HEK293 (cell line): ENCODE measurements around the gene TMEM98.

Experiments used
- CTCF ChIA-PET: fragments of 350-600 bp; formaldehyde crosslinking; extraction: SDS; loops from one replicate; lab custom pipeline; 2021; ENCODE audit warnings: antibody characterized with exemption; lab: Yijun Ruan, JAX
- POLR2A ChIA-PET: fragments of 300-600 bp; formaldehyde crosslinking; extraction: SDS; loops from one replicate; lab custom pipeline; 2020; ENCODE audit warnings: antibody characterized with exemption, inconsistent platforms; lab: Yijun Ruan, JAX
- H3K27ac ChIP-seq: fragments of 200-500 bp; sonication (Bioruptor generic); 2 replicates; pipeline ENCODE4 v1.5.1; 2014; ENCODE audit warnings: low read depth, low read length, control low read depth, inconsistent platforms; ENCODE audit errors: extremely low read depth
- H3K36me3 ChIP-seq, 2 experiments: fragments of 200-500 bp in 1 of 2; sonication (Bioruptor generic) in 1 of 2; 1 replicate in 1 of 2; 2 replicates in 1 of 2; pipeline ENCODE4 v1.5.1; 2014 to 2017; ENCODE audit warnings: inconsistent platforms in 2 of 2, low read length in 2 of 2; ENCODE audit not compliant: control insufficient read depth in 2 of 2, insufficient read depth in 1 of 2
- H3K4me1 ChIP-seq: fragments of 200-500 bp; sonication (Bioruptor generic); 2 replicates; pipeline ENCODE4 v1.5.1; 2014; ENCODE audit warnings: mild to moderate bottlenecking, low read length, inconsistent platforms; ENCODE audit not compliant: control insufficient read depth, insufficient read depth
- H3K4me3 ChIP-seq: 2 replicates; pipeline ENCODE4 v1.5.1; 2011; ENCODE audit warnings: low read depth, mild to moderate bottlenecking, control low read depth, low read length, moderate library complexity
- H3K9me3 ChIP-seq: fragments of 200-500 bp; sonication (Bioruptor generic); 2 replicates; pipeline ENCODE4 v1.5.1; 2014; ENCODE audit warnings: low read depth, low read length, inconsistent platforms; ENCODE audit not compliant: control insufficient read depth, insufficient read depth
- ATF2 ChIP-seq: fragments of 450-650 bp; formaldehyde crosslinking; IDR thresholded peaks from 2 replicates; pipeline ENCODE4 v1.5.1; 2016; ENCODE audit warnings: missing biosample characterization, missing genetic modification characterization, low read depth
- GLIS1 ChIP-seq: fragments of 450-650 bp; formaldehyde crosslinking; IDR thresholded peaks from 2 replicates; pipeline ENCODE4 v1.5.1; 2016; ENCODE audit warnings: missing biosample characterization, missing genetic modification characterization
- OVOL3 ChIP-seq: fragments of 450-650 bp; formaldehyde crosslinking; IDR thresholded peaks from 2 replicates; pipeline ENCODE4 v1.5.1; 2016; ENCODE audit warnings: missing biosample characterization, missing genetic modification characterization
- YY2 ChIP-seq: fragments of 450-650 bp; formaldehyde crosslinking; IDR thresholded peaks from 2 replicates; pipeline ENCODE4 v1.5.1; 2016; ENCODE audit warnings: missing biosample characterization, missing genetic modification characterization
- ZBTB20 ChIP-seq: fragments of 450-650 bp; formaldehyde crosslinking; IDR thresholded peaks from 2 replicates; pipeline ENCODE4 v1.5.1; 2016; ENCODE audit warnings: missing biosample characterization, missing genetic modification characterization
- ZBTB48 ChIP-seq: fragments of 450-650 bp; formaldehyde crosslinking; IDR thresholded peaks from 2 replicates; pipeline ENCODE4 v1.5.1; 2016; ENCODE audit warnings: missing biosample characterization, missing genetic modification characterization
- ZNF121 ChIP-seq: fragments of 450-650 bp; formaldehyde crosslinking; IDR thresholded peaks from 2 replicates; pipeline ENCODE4 v1.5.1; 2016; ENCODE audit warnings: missing biosample characterization, missing genetic modification characterization
- ZNF133 ChIP-seq: fragments of 450-650 bp; formaldehyde crosslinking; IDR thresholded peaks from 2 replicates; pipeline ENCODE4 v1.5.1; 2016; ENCODE audit warnings: missing biosample characterization, missing genetic modification characterization
- ZNF138 ChIP-seq: fragments of 450-650 bp; formaldehyde crosslinking; IDR thresholded peaks from 2 replicates; pipeline ENCODE4 v1.5.1; 2016; ENCODE audit warnings: missing biosample characterization, missing genetic modification characterization, borderline replicate concordance
- ZNF16 ChIP-seq: fragments of 450-650 bp; formaldehyde crosslinking; IDR thresholded peaks from 2 replicates; pipeline ENCODE4 v1.5.1; 2016; ENCODE audit warnings: low read depth, missing biosample characterization, missing genetic modification characterization
- ZNF202 ChIP-seq: fragments of 450-650 bp; formaldehyde crosslinking; IDR thresholded peaks from 2 replicates; pipeline ENCODE4 v1.5.1; 2016; ENCODE audit warnings: missing biosample characterization, missing genetic modification characterization, borderline replicate concordance
- ZNF266 ChIP-seq: fragments of 450-650 bp; formaldehyde crosslinking; IDR thresholded peaks from 2 replicates; pipeline ENCODE4 v1.5.1; 2016; ENCODE audit warnings: missing biosample characterization, missing genetic modification characterization, low read depth
- ZNF292 ChIP-seq: fragments of 450-650 bp; formaldehyde crosslinking; IDR thresholded peaks from 2 replicates; pipeline ENCODE4 v1.5.1; 2016; ENCODE audit warnings: low read depth, missing biosample characterization, missing genetic modification characterization, borderline replicate concordance
- ZNF404 ChIP-seq: fragments of 450-650 bp; formaldehyde crosslinking; IDR thresholded peaks from 2 replicates; pipeline ENCODE4 v1.5.1; 2017; ENCODE audit warnings: missing biosample characterization, missing genetic modification characterization
- ZNF488 ChIP-seq: fragments of 450-650 bp; formaldehyde crosslinking; IDR thresholded peaks from 2 replicates; pipeline ENCODE4 v1.5.1; 2016; ENCODE audit warnings: missing biosample characterization, missing genetic modification characterization
- ZNF600 ChIP-seq: fragments of 450-650 bp; formaldehyde crosslinking; IDR thresholded peaks from 2 replicates; pipeline ENCODE4 v1.5.1; 2016; ENCODE audit warnings: missing biosample characterization, missing genetic modification characterization
- ZNF610 ChIP-seq: fragments of 450-650 bp; formaldehyde crosslinking; IDR thresholded peaks from 2 replicates; pipeline ENCODE4 v1.5.1; 2016; ENCODE audit warnings: missing biosample characterization, missing genetic modification characterization, borderline replicate concordance
- ZNF654 ChIP-seq: fragments of 450-650 bp; formaldehyde crosslinking; IDR thresholded peaks from 2 replicates; pipeline ENCODE4 v1.5.1; 2016; ENCODE audit warnings: low read depth, missing biosample characterization, missing genetic modification characterization
- ZNF660 ChIP-seq: fragments of 450-650 bp; IDR thresholded peaks from 2 replicates; pipeline ENCODE4 v1.5.1; 2018; ENCODE audit warnings: missing biosample characterization, mild to moderate bottlenecking, missing genetic modification characterization
- ZNF701 ChIP-seq: fragments of 450-650 bp; formaldehyde crosslinking; IDR thresholded peaks from 2 replicates; pipeline ENCODE4 v1.5.1; 2016; ENCODE audit warnings: missing biosample characterization, missing genetic modification characterization
- ZNF76 ChIP-seq: fragments of 450-650 bp; formaldehyde crosslinking; IDR thresholded peaks from 2 replicates; pipeline ENCODE4; 2016; ENCODE audit warnings: low read depth, missing biosample characterization, missing genetic modification characterization, borderline replicate concordance
- ZSCAN16 ChIP-seq: fragments of 450-650 bp; formaldehyde crosslinking; IDR thresholded peaks from 2 replicates; pipeline ENCODE4 v1.5.1; 2016; ENCODE audit warnings: missing biosample characterization, missing genetic modification characterization
- TF ChIP-seq, protein P1 (sequence below): fragments of 450-650 bp; formaldehyde crosslinking; IDR thresholded peaks from 2 replicates; pipeline ENCODE4 v1.5.1; 2016; ENCODE audit warnings: missing biosample characterization, missing genetic modification characterization, borderline replicate concordance

Gene TMEM98

GRCh38 chr17:32954477-32954876 lies 26.5 kb downstream of the TMEM98 start:
- H3K36me3 ChIP-seq, result no peaks in the 10 kb centered on the region
- TF ChIP-seq, protein P1, sequence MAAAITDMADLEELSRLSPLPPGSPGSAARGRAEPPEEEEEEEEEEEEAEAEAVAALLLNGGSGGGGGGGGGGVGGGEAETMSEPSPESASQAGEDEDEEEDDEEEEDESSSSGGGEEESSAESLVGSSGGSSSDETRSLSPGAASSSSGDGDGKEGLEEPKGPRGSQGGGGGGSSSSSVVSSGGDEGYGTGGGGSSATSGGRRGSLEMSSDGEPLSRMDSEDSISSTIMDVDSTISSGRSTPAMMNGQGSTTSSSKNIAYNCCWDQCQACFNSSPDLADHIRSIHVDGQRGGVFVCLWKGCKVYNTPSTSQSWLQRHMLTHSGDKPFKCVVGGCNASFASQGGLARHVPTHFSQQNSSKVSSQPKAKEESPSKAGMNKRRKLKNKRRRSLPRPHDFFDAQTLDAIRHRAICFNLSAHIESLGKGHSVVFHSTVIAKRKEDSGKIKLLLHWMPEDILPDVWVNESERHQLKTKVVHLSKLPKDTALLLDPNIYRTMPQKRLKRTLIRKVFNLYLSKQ (tag by site-specific recombination), result no peak
- TF ChIP-seq ZNF202 (tag by site-specific recombination), result no peak
- TF ChIP-seq ZNF292, result no peak
- no peak for TF ChIP-seq OVOL3 (tag by site-specific recombination)
- TF ChIP-seq, all 188 proteins: peak for 0
- H3K4me3 ChIP-seq, result no peak overlapping the region
- POLR2A ChIA-PET, result no interaction called here
- no peak overlapping the region for H3K27ac ChIP-seq
- H3K9me3 ChIP-seq, result no peaks in the 10 kb centered on the region
- CTCF ChIA-PET, result interaction anchor here (0.6 to 1.1 kb wide), 4 partner anchors 8 to 280 kb away, joined by 3 read pairs; partner anchors contain the start of gene TMEM98
- no peaks in the 10 kb centered on the region for H3K4me1 ChIP-seq

- Histone ChIP-seq H3K4me1 (no peaks in the 10 kb centered on the region), H3K4me3 (no peak overlapping the region), H3K9me3 (no peaks in the 10 kb centered on the region)
- ChIA-PET POLR2A (no interaction called here), CTCF (interaction anchor here (0.7 to 1.9 kb wide), 2 partner anchors 14 to 119 kb away, joined by 4 to 6 read pairs; no protein-coding TSS in a partner anchor)
- TF ChIP-seq ZNF654 (tag by site-specific recombination), result no peak
- TF ChIP-seq ZNF133 (tag by site-specific recombination), result no peak
- no peak for TF ChIP-seq ZNF488 (tag by site-specific recombination)
- TF ChIP-seq ZNF76 (tag by site-specific recombination), result no peak
- TF ChIP-seq ZNF404 (tag by site-specific recombination), result no peak
- TF ChIP-seq GLIS1 (tag by site-specific recombination), result no peak
- no peak for TF ChIP-seq ZBTB48 (tag by site-specific recombination)
- TF ChIP-seq ZNF121, result no peak
- no peak for TF ChIP-seq ZNF266 (tag by site-specific recombination)
- no peak for TF ChIP-seq ATF2
- TF ChIP-seq ZNF701, result no peak
- no peak for TF ChIP-seq ZSCAN16 (tag by site-specific recombination)
- TF ChIP-seq YY2 (tag by site-specific recombination), result no peak
- TF ChIP-seq ZNF16 (tag by site-specific recombination), result no peak
- no peak for TF ChIP-seq ZNF138 (tag by site-specific recombination)
- no peak for TF ChIP-seq ZNF660 (tag by site-specific recombination)
- TF ChIP-seq ZNF600, result no peak
- no peak for TF ChIP-seq ZBTB20 (tag by site-specific recombination)
- TF ChIP-seq ZNF610 (tag by site-specific recombination), result no peak
- TF ChIP-seq, all 188 proteins: peak for 0
- no peak overlapping the region for H3K27ac ChIP-seq
- no peaks in the 10 kb centered on the region for H3K36me3 ChIP-seq
Measured at GRCh38 chr17:32955155-32955554, 27.2 kb downstream of the TMEM98 start.
